GM19035 (cell line): ENCODE measurements around the gene RASAL3.
"Not testable (repeated sequence)": the region's sequence is repeated elsewhere in the genome, so short reads cannot be mapped to it uniquely, and the experiment has no call there.

Experiments
- ATAC-seq: cut with Tn5 transposase; IDR thresholded peaks from one replicate; pipeline ENCODE4 v1.9.1; 2021; ENCODE audit not compliant: unreplicated experiment

RASAL3 gene

GRCh38 chr19:15421721-15422260 is 42.6 kb downstream of the RASAL3 start:
- ATAC-seq: no peak

- ATAC-seq: no peak
Observed at GRCh38 chr19:15421136-15421695, 43.1 kb downstream of the RASAL3 start.

DNA sequence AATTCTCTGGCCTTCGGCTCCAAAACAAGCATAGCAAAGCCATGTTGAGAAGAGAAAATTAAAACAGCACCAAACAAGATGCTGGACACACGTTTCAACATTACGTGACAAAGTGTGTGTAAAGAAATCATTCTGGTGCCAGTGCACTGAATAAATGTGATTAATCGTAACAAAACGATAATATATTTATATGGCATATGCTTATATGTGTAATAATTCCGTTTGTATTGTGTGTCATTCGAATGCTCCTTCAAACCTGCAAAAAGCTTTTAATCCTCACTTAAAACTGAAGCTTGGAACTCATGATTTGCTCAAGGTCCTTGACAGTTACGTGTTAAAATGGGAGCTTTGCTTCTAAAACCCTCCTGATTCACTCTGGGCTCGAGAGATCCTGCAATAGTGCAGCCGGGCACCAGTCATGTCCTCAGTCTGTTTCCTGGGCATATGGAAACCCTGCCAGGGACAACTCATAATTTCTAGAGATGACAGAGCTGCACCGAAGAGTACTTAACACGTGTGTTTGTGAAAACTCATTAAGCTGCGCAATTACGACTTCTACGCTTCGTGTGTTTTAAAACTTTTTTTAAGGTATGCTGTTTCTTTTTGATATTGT is 44.8 kb downstream of the RASAL3 start:
- no peak for ATAC-seq

GRCh38 chr19:15418579-15419412 is 45.5 kb downstream of the RASAL3 start, which contains the start of gene AKAP8L:
Gene AKAP8L (minus strand): TSS chr19:15418988. CDS start chr19:15418923, 65 bp downstream.
- peak; percentile 95 for ATAC-seq

- no peak for ATAC-seq
Observed at GRCh38 chr19:15418231-15418578, 46.1 kb downstream of the RASAL3 start.

GRCh38 chr19:15417699-15418098 is 46.6 kb downstream of the RASAL3 start:
- no peak for ATAC-seq

DNA sequence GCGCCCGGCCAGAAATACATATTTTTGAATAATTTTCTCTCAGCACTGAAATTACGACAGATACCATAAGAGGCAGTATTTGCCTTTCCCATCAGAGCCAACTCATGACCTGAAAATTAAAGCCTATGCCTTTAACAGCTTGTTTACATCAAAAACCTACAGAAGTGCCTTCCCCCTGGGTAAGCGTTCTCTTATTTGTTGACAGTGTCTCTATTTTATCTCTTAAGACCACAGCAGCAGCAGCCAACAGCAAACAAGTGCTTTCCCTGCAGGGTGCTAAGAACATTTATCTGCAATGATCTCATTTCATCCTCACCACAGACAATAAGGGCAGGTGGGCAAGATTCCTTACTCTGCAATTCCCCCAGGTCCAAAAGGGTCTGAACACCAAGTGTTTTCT is 51.5 kb downstream of the RASAL3 start:
- ATAC-seq: no peak

- not testable (repeated sequence) for ATAC-seq
Observed at GRCh38 chr19:15411351-15411750, 53.0 kb downstream of the RASAL3 start.

GRCh38 chr19:15404780-15405211 is 59.5 kb downstream of the RASAL3 start:
- ATAC-seq: no peak

- ATAC-seq: no peak
Observed at GRCh38 chr19:15404097-15404779, 60.1 kb downstream of the RASAL3 start.

DNA sequence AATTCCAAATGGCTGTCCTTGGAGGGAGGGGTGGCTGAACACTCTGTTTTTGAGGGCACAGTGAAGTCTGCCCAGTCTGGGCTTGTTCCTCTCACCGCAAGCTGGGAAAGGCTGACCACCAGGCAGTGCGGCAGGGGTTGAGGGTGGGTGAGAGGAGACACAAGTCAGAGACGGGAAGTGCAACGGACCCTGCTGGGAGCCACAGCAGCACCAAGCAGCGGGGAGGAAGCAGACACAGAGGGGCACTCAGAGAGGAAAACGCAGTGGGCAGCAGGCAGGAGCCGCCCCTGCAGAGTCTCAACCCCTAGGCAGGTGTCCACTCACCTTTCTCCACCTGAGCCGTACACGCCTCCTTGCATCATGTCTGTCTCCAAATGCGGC is 61.2 kb downstream of the RASAL3 start:
- ATAC-seq: no peak

GRCh38 chr19:15402411-15403150 is 61.8 kb downstream of the RASAL3 start:
- no peak for ATAC-seq
